ENCODE results near the gene FRMD4A.

DNA sequence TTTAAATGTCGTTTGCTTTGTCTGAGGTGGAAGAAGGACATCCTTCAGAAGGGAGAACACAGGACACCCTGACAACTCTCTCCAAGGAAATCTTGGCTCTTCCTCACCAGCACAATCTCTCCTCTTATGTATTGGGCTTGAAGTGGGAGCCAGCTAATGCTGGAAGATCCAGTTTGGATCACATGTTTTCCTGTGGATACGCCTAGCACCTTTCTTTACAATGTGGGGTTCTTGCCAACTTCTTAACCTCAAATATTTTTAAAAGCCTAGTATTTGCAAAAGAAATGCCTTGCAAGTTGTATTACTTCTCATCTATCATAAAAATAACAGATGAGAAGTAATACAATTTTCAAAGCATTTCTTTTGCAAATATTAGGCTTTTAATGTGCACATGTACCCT lies 76.4 kb downstream of the FRMD4A start:
- TF ChIP-seq, protein P1, sequence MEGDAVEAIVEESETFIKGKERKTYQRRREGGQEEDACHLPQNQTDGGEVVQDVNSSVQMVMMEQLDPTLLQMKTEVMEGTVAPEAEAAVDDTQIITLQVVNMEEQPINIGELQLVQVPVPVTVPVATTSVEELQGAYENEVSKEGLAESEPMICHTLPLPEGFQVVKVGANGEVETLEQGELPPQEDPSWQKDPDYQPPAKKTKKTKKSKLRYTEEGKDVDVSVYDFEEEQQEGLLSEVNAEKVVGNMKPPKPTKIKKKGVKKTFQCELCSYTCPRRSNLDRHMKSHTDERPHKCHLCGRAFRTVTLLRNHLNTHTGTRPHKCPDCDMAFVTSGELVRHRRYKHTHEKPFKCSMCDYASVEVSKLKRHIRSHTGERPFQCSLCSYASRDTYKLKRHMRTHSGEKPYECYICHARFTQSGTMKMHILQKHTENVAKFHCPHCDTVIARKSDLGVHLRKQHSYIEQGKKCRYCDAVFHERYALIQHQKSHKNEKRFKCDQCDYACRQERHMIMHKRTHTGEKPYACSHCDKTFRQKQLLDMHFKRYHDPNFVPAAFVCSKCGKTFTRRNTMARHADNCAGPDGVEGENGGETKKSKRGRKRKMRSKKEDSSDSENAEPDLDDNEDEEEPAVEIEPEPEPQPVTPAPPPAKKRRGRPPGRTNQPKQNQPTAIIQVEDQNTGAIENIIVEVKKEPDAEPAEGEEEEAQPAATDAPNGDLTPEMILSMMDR (conservative IDR thresholded peaks at IDR 0.05; ENCODE audit: low read depth, low read length) = no peak
- no peak for TF ChIP-seq EZH2 (IDR thresholded peaks at IDR 0.05; ENCODE audit: low read length, unreplicated experiment)
